A673 (cell line): ENCODE results near the gene CLEC20A. TPM values are rescaled to one million over a fixed set of nuclear protein-coding genes. Genes with fewer than 3 reads are reported as not detected.

Experiments used
- BruUV-seq: library from RNA; stranded (reverse); fragments of 400-500 nt; replicated peaks from 2 replicates; lab custom pipeline; 2021; lab: Mats Ljungman, UMichigan
- CTCF ChIA-PET: fragments of 300-600 bp; sonication (Branson Sonifier 250); formaldehyde crosslinking; loops from one replicate; lab custom pipeline; 2022; ENCODE audit warnings: antibody characterized with exemption; lab: Charles Lee
- POLR2A ChIA-PET: fragments of 300-600 bp; sonication (Branson Sonifier 250); formaldehyde crosslinking; loops from one replicate; lab custom pipeline; 2022; ENCODE audit warnings: antibody characterized with exemption; ENCODE audit not compliant: low non-redundant PET; lab: Charles Lee
- DNase-seq: peaks from one replicate; pipeline ENCODE4 v3.0.0-alpha.2; 2015; ENCODE audit warnings: low spot score
- H3K27ac ChIP-seq: fragments of 200-600 bp; sonication (generic); 2 replicates; pipeline ENCODE4 v1.5.1; 2016; ENCODE audit warnings: mixed run types, low read depth, mild to moderate bottlenecking, mixed read lengths, antibody characterized with exemption, low read length; ENCODE audit not compliant: poor library complexity, severe bottlenecking
- H3K27me3 ChIP-seq: fragments of 200-600 bp; sonication (generic); replicated peaks from 2 replicates; pipeline ENCODE4 v1.6.1; 2017; ENCODE audit warnings: mixed run types, low read depth, mild to moderate bottlenecking, mixed read lengths, antibody characterized with exemption, low read length; ENCODE audit not compliant: insufficient read depth, poor library complexity
- H3K36me3 ChIP-seq: fragments of 200-600 bp; sonication (generic); 2 replicates; pipeline ENCODE4 v1.6.1; 2016; ENCODE audit warnings: mixed run types, mild to moderate bottlenecking, mixed read lengths, antibody characterized with exemption, low read length; ENCODE audit not compliant: insufficient read depth, poor library complexity, severe bottlenecking
- H3K4me1 ChIP-seq: fragments of 200-600 bp; sonication (generic); 2 replicates; pipeline ENCODE4 v1.6.1; 2017; ENCODE audit warnings: mixed run types, mild to moderate bottlenecking, mixed read lengths, antibody characterized with exemption, low read length; ENCODE audit not compliant: insufficient read depth, poor library complexity, severe bottlenecking
- H3K4me3 ChIP-seq: fragments of 200-600 bp; sonication (generic); 2 replicates; pipeline ENCODE4 v1.5.1; 2016; ENCODE audit warnings: low read depth, mixed run types, mild to moderate bottlenecking, mixed read lengths, low read length; ENCODE audit not compliant: poor library complexity, severe bottlenecking
- H3K9me3 ChIP-seq: fragments of 200-600 bp; sonication (generic); 2 replicates; pipeline ENCODE4 v1.6.1; 2016; ENCODE audit warnings: mixed run types, low read depth, mild to moderate bottlenecking, mixed read lengths, antibody characterized with exemption, low read length; ENCODE audit not compliant: poor library complexity, severe bottlenecking
- CTCF ChIP-seq: fragments of 300-800, 200-600 bp; sonication (generic); conservative IDR thresholded peaks from 2 replicates; pipeline ENCODE4 v1.5.1; 2017; ENCODE audit warnings: low read depth, mild to moderate bottlenecking, antibody characterized with exemption, low read length, moderate library complexity, mixed read lengths
- EZH2 ChIP-seq: fragments of 200-600 bp; sonication (generic); IDR thresholded peaks from 2 replicates; pipeline ENCODE4 v1.6.1; 2017; ENCODE audit warnings: borderline replicate concordance, low read depth, mild to moderate bottlenecking, mixed read lengths, antibody characterized with exemption, low read length; ENCODE audit not compliant: poor library complexity, severe bottlenecking
- intact Hi-C: fragments of 100-400 bp; cut with micrococcal nuclease; formaldehyde crosslinking; loops from one replicate; pipeline ENCODE4 v1.10.0; 2022; ENCODE audit not compliant: unreplicated experiment
- total RNA-seq: library from RNA; stranded (reverse); gene quantifications from 2 replicates; pipeline ENCODE4 v1.2.3, GENCODE V29; 2021

The CLEC20A gene
- total RNA-seq, 1 experiment from 2014 or later, result not detected

- no TSS peak for BruUV-seq
- TF ChIP-seq CTCF, result no peak
- TF ChIP-seq EZH2, result no peak
- peak; percentile 47 for DNase-seq
Observed at GRCh38 chr1:178456472-178456871, 40.3 kb downstream of the CLEC20A start.

GRCh38 chr1:178452013-178452412 is 44.8 kb downstream of the CLEC20A start:
- Histone ChIP-seq H3K27me3 (no peaks in the 10 kb centered on the region), H3K36me3 (no peaks in the 10 kb centered on the region), H3K4me1 (peaks cover 15% of the 10 kb centered on the region), H3K9me3 (no peaks in the 10 kb centered on the region), H3K4me3 (no peak overlapping the region), H3K27ac (no peak overlapping the region)
- intact Hi-C loops, result no loop called here
- no peak for DNase-seq
- BruUV-seq, result no TSS peak
- TF ChIP-seq EZH2, result no peak
- CTCF ChIA-PET, result no interaction called here
- POLR2A ChIA-PET, result no interaction called here

More at GRCh38 chr1:178456472-178456871, 40.3 kb downstream of the CLEC20A start:
- no peaks in the 10 kb centered on the region for H3K27me3 ChIP-seq
- ChIA-PET POLR2A (no interaction called here), CTCF (no interaction called here)
- H3K36me3 ChIP-seq, result no peaks in the 10 kb centered on the region
- intact Hi-C loops, result no loop called here
- no peak overlapping the region for H3K27ac ChIP-seq
- H3K4me1 ChIP-seq, result peaks cover 10% of the 10 kb centered on the region
- no peak overlapping the region for H3K4me3 ChIP-seq
- H3K9me3 ChIP-seq, result no peaks in the 10 kb centered on the region

GRCh38 chr1:178451529-178451928 is 45.2 kb downstream of the CLEC20A start:
- Histone ChIP-seq H3K36me3 (no peaks in the 10 kb centered on the region), H3K27me3 (no peaks in the 10 kb centered on the region), H3K4me3 (no peak overlapping the region), H3K4me1 (peaks cover 12% of the 10 kb centered on the region), H3K27ac (no peak overlapping the region), H3K9me3 (no peaks in the 10 kb centered on the region)
- TF ChIP-seq EZH2 (no peak), CTCF (no peak)
- ChIA-PET CTCF (no interaction called here), POLR2A (no interaction called here)
- intact Hi-C loops, result no loop called here
- no peak for DNase-seq
- no TSS peak for BruUV-seq

- intact Hi-C loops, result no loop called here
- ChIA-PET POLR2A (no interaction called here), CTCF (no interaction called here)
- no peak for TF ChIP-seq CTCF
- no peak for TF ChIP-seq EZH2
- Histone ChIP-seq H3K27me3 (no peaks in the 10 kb centered on the region), H3K4me3 (no peak overlapping the region), H3K4me1 (peaks cover 9% of the 10 kb centered on the region), H3K9me3 (no peaks in the 10 kb centered on the region), H3K27ac (no peak overlapping the region), H3K36me3 (no peaks in the 10 kb centered on the region)
- BruUV-seq, result no TSS peak
- DNase-seq, result no peak
Observed at GRCh38 chr1:178450871-178451270, 45.9 kb downstream of the CLEC20A start.
